ENCODE results near the gene ZNRF1. TPM values are rescaled to one million over a fixed set of nuclear protein-coding genes. Genes with fewer than 3 reads are reported as not detected.

The ZNRF1 gene
- total and polyA plus RNA-seq, 2 experiments from 2014 or later, result 45.3 to 58.7 TPM

GRCh38 chr16:75027520-75028300, 28.9 kb downstream of the ZNRF1 start:
- no peaks in the 10 kb centered on the region for H3K9me3 ChIP-seq (ENCODE audit: low read depth)
- no peaks in the 10 kb centered on the region for H3K36me3 ChIP-seq
- no peak overlapping the region for H3K4me3 ChIP-seq
- peak overlapping the region; percentile 27 for H3K27ac ChIP-seq
- no peak for DNase-seq (ENCODE audit: low read depth in 1 of 2, low spot score in 1 of 2)
- H3K27me3 ChIP-seq, result no peaks in the 10 kb centered on the region
- no peaks in the 10 kb centered on the region for H3K4me1 ChIP-seq (ENCODE audit: low read depth)
- TF ChIP-seq CTCF (IDR thresholded peaks at IDR 0.05; ENCODE audit: low read depth, low read length), result no peak

GRCh38 chr16:75028544-75029135, 29.8 kb downstream of the ZNRF1 start:
- no peak for TF ChIP-seq CTCF (IDR thresholded peaks at IDR 0.05; ENCODE audit: low read depth, low read length)
- H3K36me3 ChIP-seq, result no peaks in the 10 kb centered on the region
- H3K9me3 ChIP-seq (ENCODE audit: low read depth), result no peaks in the 10 kb centered on the region
- no peaks in the 10 kb centered on the region for H3K27me3 ChIP-seq
- H3K4me1 ChIP-seq (ENCODE audit: low read depth), result no peaks in the 10 kb centered on the region
- DNase-seq (ENCODE audit: low read depth in 1 of 2, low spot score in 1 of 2), result no peak
- H3K27ac ChIP-seq, result no peak overlapping the region
- no peak overlapping the region for H3K4me3 ChIP-seq

GRCh38 chr16:75029854-75030253, 31.0 kb downstream of the ZNRF1 start:
- TF ChIP-seq CTCF (IDR thresholded peaks at IDR 0.05; ENCODE audit: low read depth, low read length), result no peak
- Histone ChIP-seq H3K27ac (no peak overlapping the region), H3K27me3 (no peaks in the 10 kb centered on the region), H3K4me3 (no peak overlapping the region), H3K9me3 (ENCODE audit: low read depth) (no peaks in the 10 kb centered on the region), H3K4me1 (ENCODE audit: low read depth) (no peaks in the 10 kb centered on the region), H3K36me3 (no peaks in the 10 kb centered on the region)
- DNase-seq (ENCODE audit: low read depth in 1 of 2, low spot score in 1 of 2), result no peak

GRCh38 chr16:75032655-75033054, 33.8 kb downstream of the ZNRF1 start:
- TF ChIP-seq CTCF (IDR thresholded peaks at IDR 0.05; ENCODE audit: low read depth, low read length), result no peak
- Histone ChIP-seq H3K4me1 (ENCODE audit: low read depth) (no peaks in the 10 kb centered on the region), H3K4me3 (no peak overlapping the region), H3K27me3 (no peaks in the 10 kb centered on the region), H3K36me3 (no peaks in the 10 kb centered on the region), H3K9me3 (ENCODE audit: low read depth) (no peaks in the 10 kb centered on the region), H3K27ac (no peak overlapping the region)
- no peak for DNase-seq (ENCODE audit: low read depth in 1 of 2, low spot score in 1 of 2)

GRCh38 chr16:75035410-75035968, 36.7 kb downstream of the ZNRF1 start:
- Histone ChIP-seq H3K27ac (no peak overlapping the region), H3K36me3 (no peaks in the 10 kb centered on the region), H3K4me1 (ENCODE audit: low read depth) (no peaks in the 10 kb centered on the region), H3K27me3 (no peaks in the 10 kb centered on the region), H3K4me3 (no peak overlapping the region), H3K9me3 (ENCODE audit: low read depth) (peaks cover 3% of the 10 kb centered on the region)
- TF ChIP-seq CTCF (IDR thresholded peaks at IDR 0.05; ENCODE audit: low read depth, low read length), result no peak
- DNase-seq (ENCODE audit: low read depth in 1 of 2, low spot score in 1 of 2), result no peak
